Endothelial cell of umbilical vein (primary cell): ENCODE data around the gene PRDM10. TPM values are rescaled to one million over a fixed set of nuclear protein-coding genes. Genes with fewer than 3 reads are reported as not detected.

Source experiments
- BruUV-seq: library from RNA; stranded (reverse); fragments of 400-500 nt; replicated peaks from 2 replicates; lab custom pipeline; 2021; lab: Mats Ljungman, UMichigan
- CTCF ChIA-PET: fragments of 300-600, 350-600 bp; sonication (Branson Sonifier 250); formaldehyde crosslinking; loops from one replicate; lab custom pipeline; 2021; ENCODE audit warnings: antibody characterized with exemption, inconsistent platforms; lab: Charles Lee
- POLR2A ChIA-PET: fragments of 300-600, 350-600 bp; sonication (Branson Sonifier 250); formaldehyde crosslinking; loops from one replicate; lab custom pipeline; 2021; ENCODE audit warnings: antibody characterized with exemption, inconsistent platforms; lab: Charles Lee
- DNase-seq: peaks from one replicate; pipeline ENCODE4 v3.0.0-alpha.2; 2011; ENCODE audit warnings: low read depth, low spot score
- FAIRE-seq: peaks from 2 replicates; lab custom pipeline; 2011; peaks lifted over from hg19 to GRCh38; lab: Jason Lieb, UNC
- H2AFZ ChIP-seq: 2 replicates; pipeline ENCODE4 v1.6.0; 2012; ENCODE audit warnings: low read depth, low read length, control low read depth, inconsistent platforms
- H3K27ac ChIP-seq: 2 replicates; pipeline ENCODE4 v1.5.1; 2011; ENCODE audit warnings: low read depth, mild to moderate bottlenecking, control low read depth, low read length, moderate library complexity; ENCODE audit not compliant: insufficient read depth
- H3K27me3 ChIP-seq, 2 experiments: 2 replicates each; pipeline versions ENCODE4 v1.6.0 to v1.6.1; 2011; ENCODE audit warnings: low read length in 2 of 2, mixed read lengths in 1 of 2; ENCODE audit not compliant: control insufficient read depth in 2 of 2, insufficient read depth in 2 of 2
- H3K36me3 ChIP-seq, 2 experiments: 2 replicates in 1 of 2; 3 replicates in 1 of 2; pipeline ENCODE4 v1.5.1; 2011; ENCODE audit warnings: low read length in 2 of 2, mild to moderate bottlenecking in 1 of 2, moderate library complexity in 1 of 2; ENCODE audit not compliant: control insufficient read depth in 2 of 2, insufficient read depth in 2 of 2; ENCODE audit errors: extremely low read depth in 1 of 2
- H3K4me1 ChIP-seq: 3 replicates; pipeline ENCODE4 v1.5.1; 2011; ENCODE audit warnings: mild to moderate bottlenecking, low read length; ENCODE audit not compliant: control insufficient read depth, insufficient read depth; ENCODE audit errors: extremely low read depth
- H3K4me2 ChIP-seq: 2 replicates; pipeline ENCODE4 v1.6.1; 2011; ENCODE audit warnings: low read length, control low read depth, mixed read lengths; ENCODE audit not compliant: insufficient read depth
- H3K4me3 ChIP-seq, 3 experiments: fragments of 200-600 bp in 1 of 3; sonication (generic), shearing (Covaris generic) in 1 of 3; replicated peaks in 1 of 3; 2 replicates each; pipeline ENCODE4 v1.5.1; 2011 to 2016; ENCODE audit warnings: control low read depth in 3 of 3, low read length in 3 of 3, mild to moderate bottlenecking in 2 of 3, inconsistent platforms in 1 of 3, low read depth in 1 of 3, moderate library complexity in 1 of 3; ENCODE audit not compliant: insufficient read depth in 1 of 3
- H3K79me2 ChIP-seq: 2 replicates; pipeline ENCODE4 v1.6.0; 2012; ENCODE audit warnings: low read length, inconsistent platforms; ENCODE audit not compliant: control insufficient read depth, insufficient read depth
- H3K9ac ChIP-seq: replicated peaks from 2 replicates; pipeline ENCODE3; 2011; ENCODE audit warnings: low read length, control low read depth; ENCODE audit not compliant: insufficient read depth; ENCODE audit errors: extremely low read depth
- H3K9me1 ChIP-seq: replicated peaks from 3 replicates; pipeline ENCODE4 v1.6.0; 2011; ENCODE audit warnings: mild to moderate bottlenecking, low read length; ENCODE audit not compliant: control insufficient read depth, insufficient read depth; ENCODE audit errors: extremely low read depth
- H3K9me3 ChIP-seq: replicated peaks from 2 replicates; pipeline ENCODE4 v1.5.1; 2012; ENCODE audit warnings: low read length, inconsistent platforms; ENCODE audit not compliant: control insufficient read depth, insufficient read depth
- H4K20me1 ChIP-seq: replicated peaks from 2 replicates; pipeline ENCODE3; 2011; ENCODE audit warnings: mild to moderate bottlenecking, low read length; ENCODE audit not compliant: control insufficient read depth, insufficient read depth; ENCODE audit errors: extremely low read depth
- EZH2 ChIP-seq: IDR thresholded peaks from 2 replicates; pipeline ENCODE4 v1.6.1; 2012; ENCODE audit warnings: borderline replicate concordance, low read depth, mild to moderate bottlenecking, moderate library complexity, low read length, inconsistent platforms; ENCODE audit not compliant: severe bottlenecking
- FOS ChIP-seq: IDR thresholded peaks from 2 replicates; pipeline ENCODE4 v1.6.1; 2011; ENCODE audit warnings: mild to moderate bottlenecking, low read length, moderate library complexity, borderline replicate concordance; ENCODE audit not compliant: insufficient read depth
- GATA2 ChIP-seq: IDR thresholded peaks from 2 replicates; pipeline ENCODE4 v1.7.0; 2011; ENCODE audit warnings: low read depth, mild to moderate bottlenecking, moderate library complexity, mixed read lengths, low read length; ENCODE audit not compliant: insufficient read length, insufficient read depth
- JUN ChIP-seq: IDR thresholded peaks from 2 replicates; pipeline ENCODE4 v1.6.1; 2011; ENCODE audit warnings: borderline replicate concordance, low read depth; ENCODE audit not compliant: insufficient read length, insufficient read depth
- MYC ChIP-seq: IDR thresholded peaks from one replicate; pipeline ENCODE4 v1.6.1; 2011; ENCODE audit warnings: mild to moderate bottlenecking, low read depth, low read length
- dilution Hi-C: fragments of 300-500 bp; cut with MboI; formaldehyde crosslinking; loops from one replicate; pipeline ENCODE4 v1.15.0; 2019; ENCODE audit warnings: low sequenced_read_pairs; ENCODE audit not compliant: extremely low pct_ligation_motif_present
- intact Hi-C: fragments of 100-400 bp; cut with micrococcal nuclease; formaldehyde crosslinking; loops from one replicate; pipeline ENCODE4 v1.10.0; 2022
- polyA plus RNA-seq, 4 experiments: library from polyadenylated mRNA; depleted of rRNA in 3 of 4; stranded (reverse) in 3 of 4; unstranded in 1 of 4; fragments of >200 nt; gene quantifications; 2 replicates each; pipeline versions ENCODE4 v1.2.1 to v1.2.3, GENCODE V29; 2011 to 2012; ENCODE audit warnings: missing spikeins in 1 of 4
- total RNA-seq: library from RNA; stranded (reverse); gene quantifications from 2 replicates; pipeline ENCODE4 v1.2.3, GENCODE V29; 2021

Gene PRDM10
- total and polyA plus RNA-seq, 2 donors (not counting 3 experiments of a cell fraction or from before 2014, with no cell fraction given): 9.6 to 13.0 TPM

DNA sequence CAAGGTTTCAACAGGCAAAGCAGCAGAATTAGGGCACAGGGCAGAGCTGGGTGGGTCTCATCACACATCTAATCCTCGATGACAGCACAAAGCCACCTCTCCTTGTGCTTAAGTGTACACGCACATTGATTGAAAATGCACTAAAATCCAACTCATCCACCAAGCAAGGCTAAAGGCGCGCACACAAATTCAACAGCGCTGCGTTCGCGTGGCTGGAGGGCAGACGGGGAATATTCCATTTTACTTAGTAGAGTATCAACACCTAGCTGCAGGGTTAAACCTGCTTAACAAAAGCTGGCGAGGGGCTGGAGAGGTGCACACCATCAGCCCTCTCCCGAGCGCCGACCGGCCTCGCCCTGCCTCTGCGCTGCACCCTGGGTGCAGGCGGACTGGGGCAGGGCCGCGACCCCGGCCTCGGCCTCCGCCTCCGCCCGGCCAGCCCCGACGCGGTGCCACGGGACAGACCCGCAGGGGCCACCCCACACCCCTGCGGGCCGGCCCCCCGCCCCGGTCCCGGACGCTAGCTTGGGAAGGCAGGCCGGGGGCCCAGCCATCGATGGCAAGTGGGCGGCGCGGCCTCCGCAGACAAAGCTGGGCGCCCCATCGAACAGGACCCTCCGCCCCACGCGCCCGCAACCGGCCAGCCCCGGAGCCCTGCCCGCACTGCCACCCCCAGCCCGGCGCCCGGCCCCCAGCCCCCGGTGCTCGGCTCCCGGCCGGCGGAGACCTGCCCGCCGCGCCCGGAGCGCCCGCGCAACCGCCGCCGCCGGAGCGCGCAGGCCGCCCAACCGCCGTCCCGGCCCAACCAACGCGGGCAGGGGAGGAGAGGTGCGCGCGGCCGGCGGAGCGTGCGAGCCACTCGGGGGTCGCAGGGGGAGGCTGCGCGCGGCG is 929 bp downstream of the PRDM10 start:
- dilution Hi-C loops: no loop called here
- intact Hi-C loops: loop anchor here (1.0 to 2.0 kb wide), 3 partner anchors 51 to 78 kb away; partner anchors contain the start of gene APLP2
- peaks cover 9% of the 10 kb centered on the region for H3K4me1 ChIP-seq
- ChIA-PET POLR2A (interaction anchor here (2.7 to 3.3 kb wide), 3 partner anchors 69 to 131 kb away, joined by 11 to 45 read pairs (median 15); partner anchors contain the start of gene APLP2), CTCF (interaction anchor here (1.2 to 4.7 kb wide), 8 partner anchors 9 to 144 kb away, joined by 4 to 48 read pairs (median 12); partner anchors contain the start of gene APLP2)
- peak; percentile 52 for DNase-seq
- no peaks in the 10 kb centered on the region for H3K27me3 ChIP-seq
- H3K27ac ChIP-seq: peak overlapping the region; percentile 92
- H3K36me3 ChIP-seq: no peaks in the 10 kb centered on the region
- H2AFZ ChIP-seq: peak overlapping the region; percentile 52
- peak overlapping the region; percentile 3 to 94 (median 78) for H3K4me3 ChIP-seq
- peak overlapping the region; percentile 79 for H3K4me2 ChIP-seq
- H3K9me1 ChIP-seq: no peaks in the 10 kb centered on the region
- H3K79me2 ChIP-seq: peaks cover 30% of the 10 kb centered on the region
- TF ChIP-seq MYC (no peak), JUN (no peak), FOS (no peak), EZH2 (no peak), GATA2 (no peak)
- BruUV-seq: no TSS peak
- peak overlapping the region; percentile 94 for H3K9ac ChIP-seq
- H3K9me3 ChIP-seq: no peaks in the 10 kb centered on the region
- peak; percentile 37 for FAIRE-seq
- H4K20me1 ChIP-seq: no peaks in the 10 kb centered on the region
